CD14-positive monocyte (primary cell): ENCODE measurements around the gene CD180. TPM values are rescaled to one million over a fixed set of nuclear protein-coding genes. Genes with fewer than 3 reads are reported as not detected.

Source experiments
- DNase-seq, 3 donors: peaks; one replicate each; pipeline ENCODE4 v3.0.0-alpha.2; 2011 to 2022
- H2AFZ ChIP-seq: 2 replicates; pipeline ENCODE4 v1.6.0; 2012; ENCODE audit warnings: mild to moderate bottlenecking, low read depth, low read length, inconsistent platforms; ENCODE audit not compliant: insufficient read depth, poor library complexity, severe bottlenecking
- H3K27ac ChIP-seq, 2 donors: 1 replicate in 1 of 2; 2 replicates in 1 of 2; pipeline ENCODE4 v1.5.1; 2012 to 2013; ENCODE audit warnings: low read length in 2 of 2, control low read depth in 1 of 2, inconsistent platforms in 1 of 2, low read depth in 1 of 2, mild to moderate bottlenecking in 1 of 2
- H3K27me3 ChIP-seq, 2 donors: one replicate each; pipeline versions ENCODE4 v1.6.0 to v1.6.1; 2011 to 2013; ENCODE audit warnings: low read length in 2 of 2; ENCODE audit not compliant: control insufficient read depth in 2 of 2, insufficient read depth in 2 of 2
- H3K36me3 ChIP-seq, 2 donors: replicated peaks in 1 of 2; 1 replicate in 1 of 2; 2 replicates in 1 of 2; pipeline versions ENCODE4 v1.5.1 to v1.6.1; 2012 to 2013; ENCODE audit warnings: low read length in 2 of 2, control low read depth in 1 of 2, inconsistent platforms in 1 of 2, mild to moderate bottlenecking in 1 of 2; ENCODE audit not compliant: insufficient read depth in 2 of 2, control insufficient read depth in 1 of 2
- H3K4me1 ChIP-seq, 2 donors: 1 replicate in 1 of 2; 2 replicates in 1 of 2; pipeline versions ENCODE4 v1.5.1 to v1.6.1; 2012 to 2013; ENCODE audit warnings: low read length in 2 of 2, control low read depth in 1 of 2, inconsistent platforms in 1 of 2, mild to moderate bottlenecking in 1 of 2, moderate library complexity in 1 of 2; ENCODE audit not compliant: insufficient read depth in 2 of 2, control insufficient read depth in 1 of 2
- H3K4me2 ChIP-seq: replicated peaks from 2 replicates; pipeline ENCODE3; 2012; ENCODE audit warnings: low read length, moderate library complexity, mild to moderate bottlenecking; ENCODE audit not compliant: poor library complexity, severe bottlenecking; ENCODE audit errors: extremely low read depth
- H3K4me3 ChIP-seq, 3 experiments: fragments of 200-600 bp in 1 of 3; sonication (generic) in 1 of 3; replicated peaks in 1 of 3; 1 replicate in 2 of 3; 2 replicates in 1 of 3; pipeline ENCODE4 v1.5.1; 2011 to 2013; ENCODE audit warnings: low read length in 3 of 3, mild to moderate bottlenecking in 3 of 3, control low read depth in 2 of 3, low read depth in 2 of 3, inconsistent platforms in 1 of 3, moderate library complexity in 1 of 3
- H3K79me2 ChIP-seq: 2 replicates; pipeline ENCODE4 v1.6.0; 2012; ENCODE audit warnings: mild to moderate bottlenecking, control low read depth, inconsistent platforms, low read length, moderate library complexity; ENCODE audit not compliant: insufficient read depth
- H3K9ac ChIP-seq: 2 replicates; pipeline ENCODE4 v1.6.0; 2017; ENCODE audit warnings: low read length, mild to moderate bottlenecking; ENCODE audit not compliant: insufficient read depth, poor library complexity, severe bottlenecking
- H3K9me3 ChIP-seq, 2 donors: replicated peaks in 1 of 2; 1 replicate in 1 of 2; 2 replicates in 1 of 2; pipeline versions ENCODE4 v1.5.1 to v1.6.1; 2012 to 2013; ENCODE audit warnings: low read length in 2 of 2, control low read depth in 1 of 2; ENCODE audit not compliant: control insufficient read depth in 1 of 2, insufficient read depth in 1 of 2
- H4K20me1 ChIP-seq: 2 replicates; pipeline ENCODE4 v1.6.0; 2012; ENCODE audit warnings: mild to moderate bottlenecking, low read length, control low read depth, moderate library complexity; ENCODE audit not compliant: insufficient read depth
- H3K27ac Mint-ChIP-seq, 7 donors: one replicate each; pipeline ENCODE4 v1.8.0; 2020; ENCODE audit warnings: mild to moderate bottlenecking in 7 of 7, mixed read lengths in 7 of 7, moderate library complexity in 6 of 7, inconsistent platforms in 2 of 7
- H3K27me3 Mint-ChIP-seq, 3 donors: one replicate each; pipeline ENCODE4 v1.8.0; 2021 to 2022; ENCODE audit warnings: low read depth in 3 of 3, mild to moderate bottlenecking in 3 of 3, mixed read lengths in 3 of 3, moderate library complexity in 3 of 3, inconsistent platforms in 1 of 3
- H3K36me3 Mint-ChIP-seq, 2 donors: one replicate each; pipeline ENCODE4 v1.8.0; 2020; ENCODE audit warnings: mixed read lengths in 2 of 2, inconsistent platforms in 1 of 2, mild to moderate bottlenecking in 1 of 2
- H3K4me1 Mint-ChIP-seq: one replicate; pipeline ENCODE4 v1.8.0; 2020; ENCODE audit warnings: mild to moderate bottlenecking, mixed read lengths
- H3K4me3 Mint-ChIP-seq, 2 donors: one replicate each; pipeline ENCODE4 v1.8.0; 2020; ENCODE audit warnings: mild to moderate bottlenecking in 2 of 2, mixed read lengths in 2 of 2, moderate library complexity in 1 of 2
- H3K9me3 Mint-ChIP-seq, 7 donors: one replicate each; pipeline ENCODE4 v1.8.0; 2020 to 2022; ENCODE audit warnings: mixed read lengths in 7 of 7, mild to moderate bottlenecking in 6 of 7, moderate library complexity in 6 of 7, inconsistent platforms in 2 of 7
- CTCF ChIP-seq: fragments of 200-600 bp; IDR thresholded peaks from one replicate; pipeline ENCODE4 v1.8.0; 2022; ENCODE audit warnings: antibody characterized with exemption, mild to moderate bottlenecking
- WGBS: methylation state at CpG from one replicate; pipeline ENCODE4 v1.1.5; 2013; ENCODE audit warnings: missing lambda C conversion rate; ENCODE audit not compliant: insufficient coverage; 5-methylcytosine and 5-hydroxymethylcytosine counted together
- intact Hi-C, 2 donors: fragments of 100-400 bp; cut with micrococcal nuclease; formaldehyde crosslinking; loops; one replicate each; pipeline versions ENCODE4 v1.15.0 to v1.15.1; 2023
- polyA plus RNA-seq, 3 donors: library from polyadenylated mRNA; depleted of rRNA in 1 of 3; unstranded in 2 of 3; stranded (reverse) in 1 of 3; fragments of 300-500 nt in 2 of 3; fragments of >200 nt in 1 of 3; fragmentation: Illumina TruSeq in 2 of 3; gene quantifications; 1 replicate in 2 of 3; 2 replicates in 1 of 3; pipeline ENCODE4 v1.2.3, GENCODE V29; 2012 to 2021

The CD180 gene
- polyA plus RNA-seq, 3 donors: 6.1 to 22.0 (median 11.7) TPM

GRCh38 chr5:67149951-67150523 lies 46.6 kb downstream of the CD180 start:
- Histone ChIP-seq H3K79me2 (no peaks in the 10 kb centered on the region), H3K9me3 (no peaks in the 10 kb centered on the region), H3K4me2 (no peak overlapping the region), H3K27ac (no peak overlapping the region), H3K4me1 (peaks cover 0 to 6% of the 10 kb centered on the region in 2 donors), H3K36me3 (no peaks in the 10 kb centered on the region), H3K4me3 (no peak overlapping the region), H4K20me1 (no peaks in the 10 kb centered on the region), H3K27me3 (no peaks in the 10 kb centered on the region), H2AFZ (no peak overlapping the region), H3K9ac (no peak overlapping the region)
- Mint-ChIP-seq H3K4me1 (peaks cover 6% of the 10 kb centered on the region), H3K9me3 (peaks cover 0 to 3% (median 0%) of the 10 kb centered on the region in 7 donors), H3K36me3 (no peaks in the 10 kb centered on the region), H3K27ac (no peak overlapping the region), H3K27me3 (peaks cover 0 to 1% (median 0%) of the 10 kb centered on the region in 3 donors), H3K4me3 (no peak overlapping the region)
- WGBS: 100% methylated on average over 1 of the region's 1 CpG
- intact Hi-C loops: no loop called here
- TF ChIP-seq CTCF: no peak
- DNase-seq: no peak

GRCh38 chr5:67149057-67149950 lies 47.3 kb downstream of the CD180 start:
- intact Hi-C loops: no loop called here
- no peaks in the 10 kb centered on the region for H3K36me3 ChIP-seq

More at GRCh38 chr5:67149057-67149950, 47.3 kb downstream of the CD180 start:
- Mint-ChIP-seq H3K36me3 (no peaks in the 10 kb centered on the region), H3K4me3 (no peak overlapping the region), H3K4me1 (peaks cover 6% of the 10 kb centered on the region), H3K27me3 (peaks cover 0 to 1% (median 0%) of the 10 kb centered on the region in 3 donors), H3K27ac (no peak overlapping the region), H3K9me3 (peaks cover 0 to 3% (median 0%) of the 10 kb centered on the region in 7 donors)
- Histone ChIP-seq H3K4me1 (peaks cover 0 to 6% of the 10 kb centered on the region in 2 donors), H3K9ac (no peak overlapping the region), H2AFZ (no peak overlapping the region), H3K79me2 (no peaks in the 10 kb centered on the region), H3K27ac (no peak overlapping the region), H4K20me1 (no peaks in the 10 kb centered on the region), H3K4me2 (no peak overlapping the region), H3K4me3 (no peak overlapping the region), H3K27me3 (no peaks in the 10 kb centered on the region), H3K9me3 (no peaks in the 10 kb centered on the region)
- WGBS: 94% methylated on average over 5 of the region's 14 CpGs
- no peak for TF ChIP-seq CTCF
- no peak for DNase-seq
